GM12801 (cell line): Measurements from ENCODE around the gene GMDS.

Experiments
- CTCF ChIP-seq: IDR thresholded peaks from one replicate; pipeline ENCODE4 v1.5.1; 2011; ENCODE audit warnings: control low read depth; ENCODE audit not compliant: insufficient read length; ENCODE audit errors: extremely low read depth

Gene GMDS

GRCh38 chr6:1625794-1626435 is 619.5 kb downstream of the GMDS start:
- TF ChIP-seq CTCF: no peak

DNA sequence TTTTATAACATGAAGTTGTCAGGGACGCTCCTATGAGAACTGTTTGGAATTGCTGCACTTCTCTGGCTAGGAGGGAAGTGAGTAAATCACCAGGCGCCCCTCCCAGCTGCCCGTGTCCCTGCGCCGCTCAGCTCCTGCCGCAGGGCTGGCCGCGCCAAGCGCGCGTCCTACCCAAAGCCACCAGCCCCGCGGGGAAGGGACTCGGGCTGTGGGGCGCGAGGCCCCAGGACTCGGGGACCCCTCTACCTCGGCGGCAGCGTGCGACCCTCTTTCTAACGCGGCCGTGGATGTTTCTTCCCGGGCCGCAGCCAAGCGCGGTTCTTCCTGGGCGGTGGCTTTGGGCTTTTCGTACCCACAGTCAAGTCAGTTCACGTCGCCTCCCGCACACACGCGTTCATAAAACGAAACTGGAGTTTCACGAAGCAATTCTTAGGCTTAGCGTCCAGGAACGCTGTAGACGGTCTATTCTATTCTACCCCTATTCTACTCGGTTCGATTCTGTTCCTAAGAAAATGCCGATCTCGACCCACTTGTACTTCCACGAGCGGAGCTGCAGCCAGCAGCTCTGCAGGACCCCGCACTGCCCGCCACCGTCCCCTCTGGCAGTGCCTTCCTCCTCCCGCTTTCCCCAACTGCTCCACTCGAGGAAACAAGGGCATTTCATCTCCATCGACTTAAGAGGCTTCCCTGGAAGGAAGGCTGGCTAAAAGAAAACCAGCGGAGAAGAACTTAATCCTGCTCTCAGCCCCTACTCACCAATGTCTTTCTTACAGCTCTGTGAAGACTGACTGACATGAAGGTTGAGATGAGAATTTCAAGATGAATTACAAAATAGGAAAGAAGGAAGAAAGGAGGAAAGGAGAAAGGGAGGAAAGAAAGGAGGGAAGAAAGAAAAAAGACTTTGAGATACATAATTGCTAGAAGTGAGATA is 620.3 kb downstream of the GMDS start:
- no peak for TF ChIP-seq CTCF

- no peak for TF ChIP-seq CTCF
These were observed 621.2 kb downstream of the GMDS start for GRCh38 chr6:1624058-1624850.

DNA sequence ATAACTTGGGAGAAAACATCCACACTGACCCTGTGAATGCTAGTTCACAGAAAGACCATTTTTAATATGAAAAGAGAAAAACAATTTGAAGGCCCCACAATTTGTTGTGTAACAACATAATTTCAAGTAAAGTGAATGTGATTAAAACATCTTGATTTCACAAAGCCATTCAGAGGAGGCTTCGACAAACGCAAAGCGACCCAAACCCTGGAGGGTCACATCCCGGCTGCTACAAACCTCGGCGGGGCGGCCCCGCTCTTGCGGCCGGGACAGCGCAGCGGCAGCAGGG is 621.7 kb downstream of the GMDS start:
- TF ChIP-seq CTCF: no peak

DNA sequence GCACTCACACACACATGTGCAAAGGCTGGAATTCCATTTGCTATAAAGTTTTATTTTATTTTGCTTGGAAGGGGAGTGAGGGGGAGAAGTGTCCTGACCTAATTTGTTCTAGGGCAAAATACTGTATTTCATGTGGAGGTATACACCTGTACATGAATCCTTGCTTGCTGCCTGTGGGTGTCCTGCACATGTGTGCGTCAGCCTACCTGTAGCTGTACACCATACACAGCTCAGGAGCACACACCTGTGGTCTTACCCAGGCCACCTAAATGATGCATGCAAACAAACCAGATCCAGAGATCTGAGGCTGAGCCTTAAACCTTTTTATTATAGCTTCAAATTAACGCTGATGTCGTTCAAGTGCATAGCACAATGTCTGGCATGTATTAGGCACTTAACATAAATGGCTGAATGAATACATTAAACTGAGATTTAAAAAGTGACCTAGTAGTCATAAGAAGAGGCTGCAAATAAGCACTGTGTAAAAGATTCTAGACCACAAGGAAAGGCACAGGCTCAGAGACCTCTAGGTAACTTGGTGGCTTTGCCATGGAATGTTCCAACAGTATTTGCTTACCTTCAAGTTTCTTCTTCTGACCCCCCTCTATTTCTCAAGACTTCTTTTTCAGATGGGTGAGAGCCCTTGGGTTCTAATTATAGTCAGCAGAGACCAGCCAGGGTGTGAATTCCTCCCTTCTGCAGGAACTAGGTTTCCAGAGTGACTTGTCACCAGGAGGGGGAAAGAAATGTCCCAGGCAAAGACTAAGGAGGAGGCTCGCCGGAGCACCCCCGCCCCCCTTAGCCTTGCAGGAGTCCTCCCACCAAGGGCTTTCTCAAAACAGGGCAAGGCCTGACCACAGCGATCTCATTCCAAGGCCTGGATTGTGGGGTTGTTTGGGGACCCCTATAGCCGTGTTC is 622.3 kb downstream of the GMDS start:
- no peak for TF ChIP-seq CTCF

DNA sequence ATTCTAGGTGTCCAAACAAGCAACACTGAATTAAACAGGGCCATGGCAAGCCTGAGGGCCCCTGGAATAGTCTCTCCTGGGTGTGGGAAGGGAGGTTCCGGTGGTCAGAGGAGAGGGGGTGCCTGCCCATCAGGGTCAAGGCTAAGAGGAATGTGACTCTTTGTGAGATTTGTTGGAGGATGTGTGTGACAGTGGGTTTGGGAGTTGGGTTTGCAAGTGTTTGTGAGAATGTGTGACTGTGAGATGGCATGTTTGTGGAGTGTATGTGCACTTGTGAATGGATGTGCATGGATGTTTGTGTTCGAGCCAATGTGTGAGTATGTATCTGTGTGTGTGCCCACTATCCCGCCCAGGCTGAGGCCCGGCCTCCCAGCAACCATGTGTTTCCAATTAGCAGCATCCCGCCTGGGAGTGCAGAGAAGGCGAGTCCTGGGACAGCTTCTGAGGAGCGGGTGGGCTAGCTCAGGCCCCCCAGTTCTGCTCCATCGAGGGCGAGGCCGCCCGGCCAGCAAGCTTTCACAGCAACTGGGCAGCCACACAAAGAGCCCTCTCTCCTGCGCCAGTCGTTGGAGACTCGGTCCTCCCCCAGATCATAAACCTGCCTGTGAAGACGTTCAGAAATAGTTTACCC is 623.1 kb downstream of the GMDS start:
- no peak for TF ChIP-seq CTCF
